HG02610 (cell line): Measurements from ENCODE around the gene FAM169A.
"Not testable (repeated sequence)": the region's sequence is repeated elsewhere in the genome, so short reads cannot be mapped to it uniquely, and the experiment has no call there.

Experiments
- ATAC-seq: cut with Tn5 transposase; IDR thresholded peaks from one replicate; pipeline ENCODE4 v1.9.1; 2021; ENCODE audit warnings: mild to moderate bottlenecking, moderate library complexity; ENCODE audit not compliant: unreplicated experiment

Gene FAM169A

DNA sequence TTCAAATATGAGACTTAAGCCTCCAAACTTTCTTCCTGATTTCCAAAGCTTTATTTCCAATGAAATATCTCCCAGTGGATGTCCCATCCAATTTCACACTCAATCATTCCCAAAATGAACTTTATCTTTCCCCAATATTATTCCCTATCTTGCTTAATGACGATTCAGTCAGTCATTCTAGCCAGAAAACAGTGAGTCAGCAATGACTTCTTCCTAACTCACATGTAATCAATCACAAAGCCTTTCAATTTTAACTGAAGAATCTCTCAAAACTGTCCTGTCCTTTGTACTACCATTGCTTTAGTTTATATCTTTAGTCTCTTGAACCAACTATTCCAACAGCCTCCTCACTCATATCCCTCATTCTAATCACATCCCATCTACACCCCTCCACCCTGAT lies 64.2 kb downstream of the FAM169A start:
- ATAC-seq, result no peak

DNA sequence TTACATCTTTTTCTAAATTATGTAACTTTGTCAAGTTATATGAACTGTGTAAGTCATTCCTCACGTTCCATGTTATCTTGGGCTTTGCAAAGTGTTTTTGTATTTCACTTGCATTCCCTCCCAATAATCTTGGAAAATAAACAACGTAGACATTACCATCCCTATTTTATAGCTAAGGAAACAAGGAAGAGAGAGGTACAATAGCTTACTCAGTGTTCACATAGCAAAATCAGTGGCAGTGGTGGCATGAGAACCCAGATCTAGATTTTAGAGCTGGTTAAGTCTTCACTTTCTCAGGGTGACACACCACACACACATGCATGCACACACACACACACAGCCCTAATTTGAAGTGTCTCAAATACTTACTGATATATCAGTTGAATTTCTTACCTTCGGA lies 65.0 kb downstream of the FAM169A start:
- no peak for ATAC-seq

DNA sequence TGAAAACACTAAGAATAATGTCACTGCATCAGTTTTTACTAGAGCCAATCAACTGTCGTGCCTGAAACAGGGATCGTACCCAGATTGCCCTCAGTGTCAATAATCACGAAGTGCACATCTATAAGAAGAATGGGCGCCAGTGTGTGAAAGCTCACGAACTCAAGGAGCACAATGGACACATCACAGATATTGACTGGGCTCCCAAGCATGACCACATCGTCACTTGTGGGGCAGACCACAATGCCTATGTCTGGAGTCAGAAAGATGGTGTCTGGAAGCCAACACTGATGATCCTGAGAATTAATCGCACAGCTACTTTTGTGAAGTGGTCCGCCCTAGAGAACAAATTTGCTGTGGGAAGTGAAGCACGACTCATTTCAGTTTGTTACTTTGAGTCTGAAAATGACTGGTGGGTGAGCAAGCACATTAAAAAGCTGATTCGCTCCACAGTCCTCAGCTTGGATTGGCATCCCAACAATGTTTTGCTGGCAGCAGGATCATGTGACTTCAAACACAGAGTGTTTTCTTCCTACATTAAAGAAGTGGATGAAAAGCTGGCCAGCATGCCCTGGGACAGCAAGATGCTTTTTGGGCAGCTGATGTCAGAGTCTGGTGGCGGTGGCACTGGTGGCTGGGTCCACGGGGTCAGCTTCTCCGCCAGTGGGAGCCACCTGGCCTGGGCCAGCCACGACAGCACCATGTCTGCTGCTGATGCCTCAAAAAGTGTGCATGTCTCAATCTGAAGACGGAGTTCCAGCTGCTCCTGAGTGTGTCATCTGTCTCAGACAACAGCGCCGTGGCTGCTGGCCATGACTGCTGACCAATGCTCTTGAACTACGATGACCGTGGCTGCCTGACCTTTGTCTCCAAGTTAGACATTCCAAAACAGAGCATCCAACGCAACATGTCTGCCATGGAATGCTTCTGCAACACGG lies 66.9 kb downstream of the FAM169A start:
- no peak for ATAC-seq

DNA sequence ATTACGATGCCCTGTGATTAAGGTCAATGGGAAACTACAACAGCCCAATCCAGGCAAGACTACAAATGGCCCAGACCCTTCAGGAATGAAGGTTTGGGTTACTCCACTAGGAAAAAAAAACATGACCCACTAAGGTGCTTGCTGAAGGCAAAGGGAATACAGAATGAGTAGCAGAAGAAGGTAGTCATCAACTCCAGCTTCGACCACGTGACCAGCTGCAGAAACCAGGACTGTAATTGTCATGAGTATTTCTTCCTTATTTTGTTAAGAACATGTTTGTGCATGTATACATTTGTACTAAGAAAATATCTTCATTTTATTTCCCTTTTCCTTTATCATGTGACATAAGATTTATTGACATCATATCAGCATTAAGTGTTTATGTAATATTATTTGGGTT lies 74.5 kb downstream of the FAM169A start:
- ATAC-seq, result not testable (repeated sequence)

DNA sequence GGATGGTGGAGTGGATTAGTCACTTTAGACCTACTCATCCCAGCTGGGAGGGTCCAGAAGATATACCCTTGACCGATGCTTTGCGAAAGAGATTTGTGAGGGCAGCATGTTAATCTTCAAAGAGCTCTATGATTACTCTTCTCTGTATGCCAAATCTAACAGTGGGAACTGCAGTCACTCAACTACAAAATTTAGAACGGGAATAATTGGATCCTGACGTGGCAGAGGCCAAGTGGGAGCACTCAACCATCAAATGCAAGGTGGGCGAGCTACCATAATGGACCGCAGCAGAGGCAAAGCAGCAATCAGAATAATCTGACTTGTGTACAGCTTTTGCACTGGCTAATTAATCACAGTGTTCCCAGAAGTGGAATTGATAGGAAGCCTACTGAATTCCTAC lies 78.8 kb downstream of the FAM169A start:
- no peak for ATAC-seq

DNA sequence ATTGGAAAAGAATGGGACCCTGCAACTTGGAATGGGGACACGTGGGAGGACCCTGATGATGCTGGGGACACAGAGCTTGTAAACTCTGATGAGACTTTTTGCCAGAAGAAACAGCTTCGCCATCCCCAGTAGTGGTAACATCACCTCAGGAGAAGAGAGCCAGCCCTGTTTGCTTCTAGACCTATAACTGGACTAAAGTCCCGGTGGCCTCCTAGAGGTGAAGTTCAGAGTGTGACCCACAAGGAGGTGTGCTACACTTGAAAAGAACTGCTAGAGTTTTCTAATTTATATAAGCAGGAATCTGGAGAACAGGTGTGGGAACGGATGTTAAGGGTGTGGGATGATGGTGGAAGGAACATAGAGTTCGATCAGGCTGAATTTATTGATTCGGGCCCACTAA lies 79.3 kb downstream of the FAM169A start:
- ATAC-seq, result no peak

DNA sequence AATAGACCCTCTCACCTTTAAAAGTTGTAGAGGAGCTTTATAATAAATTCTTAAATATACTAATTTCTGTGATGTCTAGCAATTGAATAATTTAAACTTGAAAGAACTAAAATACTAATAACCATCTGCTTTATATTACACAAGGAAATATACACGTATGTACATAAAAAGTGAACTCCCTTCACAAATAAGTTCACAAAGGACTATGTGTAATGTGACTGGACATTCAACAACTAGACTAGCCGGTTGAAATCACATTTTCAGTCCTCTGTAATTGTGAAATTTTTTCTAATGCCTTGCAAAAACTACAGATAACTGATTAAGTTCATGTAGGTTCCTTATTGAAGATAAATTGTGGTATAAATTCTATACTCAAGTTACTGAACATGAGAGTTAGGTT lies 87.6 kb downstream of the FAM169A start:
- no peak for ATAC-seq

DNA sequence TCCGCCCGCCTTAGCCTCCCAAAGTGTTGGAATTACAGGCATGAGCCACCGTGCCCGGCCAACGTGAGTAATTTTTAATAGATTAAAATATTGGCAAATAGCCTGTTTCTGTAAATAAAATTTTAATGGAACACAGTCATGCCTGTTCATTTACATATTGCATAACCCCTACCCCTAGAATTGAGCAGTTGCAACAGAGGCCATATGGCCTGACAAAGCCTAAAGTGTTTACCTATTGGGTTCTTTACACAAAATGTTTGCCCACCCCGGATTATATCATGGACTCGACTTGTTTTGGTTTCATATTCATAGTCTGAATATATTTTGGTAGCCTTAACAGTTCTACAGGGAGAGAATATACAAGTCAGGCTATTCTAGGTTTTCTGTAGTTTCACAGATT lies 93.8 kb downstream of the FAM169A start:
- no peak for ATAC-seq

DNA sequence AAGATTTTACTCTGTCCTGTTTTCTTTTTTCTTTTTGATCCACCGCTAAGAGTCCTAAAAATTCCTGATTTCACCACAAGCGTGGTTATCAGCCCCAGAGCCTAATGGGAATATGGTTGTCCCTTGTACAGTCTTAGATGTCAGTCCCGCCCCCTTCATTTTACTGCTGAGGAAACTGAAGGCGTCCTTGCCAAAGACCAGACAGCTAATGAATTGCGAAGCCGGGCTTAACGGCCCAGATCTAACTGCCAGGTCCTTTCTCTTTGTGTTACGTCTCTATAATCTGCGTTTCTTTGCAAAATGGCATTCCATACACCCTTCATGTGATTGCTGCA lies 98.6 kb downstream of the FAM169A start:
- peak; percentile 30 for ATAC-seq

DNA sequence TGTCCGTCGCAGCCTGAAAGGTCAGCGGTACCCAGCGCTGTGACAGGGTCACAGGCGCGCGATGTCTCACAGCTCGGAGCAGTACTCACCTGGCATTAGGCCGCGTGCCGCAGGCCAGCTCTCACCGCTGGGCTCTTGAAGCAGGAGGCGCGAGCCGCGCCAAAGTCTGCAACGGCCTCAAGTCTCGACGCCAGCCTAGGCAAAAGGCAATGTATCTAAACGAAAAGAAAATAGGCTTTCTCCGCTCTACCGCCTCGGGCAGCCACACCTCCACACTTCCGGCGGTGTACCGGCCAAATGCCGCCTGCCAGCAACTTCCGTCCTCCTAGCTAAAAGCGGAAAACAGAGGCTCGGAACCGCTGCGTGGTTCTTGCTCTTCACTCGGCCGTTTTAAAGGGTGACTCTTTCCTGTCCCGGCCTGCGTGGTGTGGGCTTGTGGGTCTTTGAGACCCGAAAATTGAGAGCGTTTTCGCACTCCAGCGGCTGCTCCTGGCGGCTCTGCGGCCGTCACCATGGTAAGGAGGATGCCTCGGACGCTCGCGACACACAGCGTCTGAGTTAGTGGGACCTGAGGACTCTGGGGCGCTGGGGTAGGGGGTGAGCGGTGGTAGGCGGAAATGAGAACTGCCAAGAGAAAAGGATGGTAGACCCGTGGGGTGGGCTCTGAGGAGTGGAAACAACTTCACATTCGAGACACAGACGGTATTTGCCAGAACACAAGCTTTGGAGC lies 99.2 kb downstream of the FAM169A start, which contains the start of the genes GFM2 and NSA2:
TSS of gene GFM2 (minus strand) at position 269 of the 730 bp plus-strand sequence. CDS start 3,375 bp downstream, outside the sequence.
TSS of gene NSA2 (plus strand) at position 401 of the 730 bp plus-strand sequence. CDS start at position 513, 112 bp downstream.
- peak; percentile 83 for ATAC-seq

DNA sequence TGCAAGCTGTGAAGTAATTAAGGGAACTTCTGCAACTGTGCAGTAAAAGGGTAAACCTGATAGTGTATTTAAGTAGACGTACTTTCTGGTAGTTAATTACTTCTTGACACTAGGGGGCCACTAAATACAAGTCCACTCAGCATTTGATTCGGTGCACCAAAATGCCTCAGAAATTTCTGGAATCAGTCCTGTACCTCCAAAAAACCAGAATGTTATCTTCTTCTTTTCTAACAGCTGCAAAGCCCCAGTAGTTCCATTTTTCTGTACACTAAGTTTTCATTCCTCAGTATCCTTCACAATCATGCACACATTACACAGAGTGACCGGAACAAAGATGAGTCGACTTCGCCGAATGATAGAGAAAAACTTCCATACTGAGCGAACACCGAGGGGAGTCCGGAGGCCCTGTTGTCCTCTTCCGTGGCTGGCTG lies 99.8 kb downstream of the FAM169A start:
- ATAC-seq, result peak; percentile 45

DNA sequence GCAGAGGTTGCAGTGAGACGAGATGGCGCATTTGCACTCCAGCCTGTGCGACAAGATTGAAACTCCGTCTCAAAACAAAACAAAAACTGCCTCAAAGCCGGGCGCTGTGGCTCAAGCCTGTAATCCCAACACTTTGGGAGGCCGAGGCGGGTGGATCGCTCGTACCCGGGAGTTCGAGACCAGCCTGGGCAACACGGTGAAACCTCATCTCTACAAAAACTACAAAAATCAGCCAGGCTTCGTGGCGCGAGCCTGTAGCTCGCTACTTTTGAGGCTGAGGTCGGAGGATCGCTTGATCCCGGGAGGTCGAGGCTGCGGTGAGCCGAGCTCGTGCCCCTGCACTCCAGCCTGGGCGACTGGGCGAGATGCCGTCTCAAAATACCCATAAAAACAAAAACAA lies 100.3 kb downstream of the FAM169A start:
- ATAC-seq, result no peak

DNA sequence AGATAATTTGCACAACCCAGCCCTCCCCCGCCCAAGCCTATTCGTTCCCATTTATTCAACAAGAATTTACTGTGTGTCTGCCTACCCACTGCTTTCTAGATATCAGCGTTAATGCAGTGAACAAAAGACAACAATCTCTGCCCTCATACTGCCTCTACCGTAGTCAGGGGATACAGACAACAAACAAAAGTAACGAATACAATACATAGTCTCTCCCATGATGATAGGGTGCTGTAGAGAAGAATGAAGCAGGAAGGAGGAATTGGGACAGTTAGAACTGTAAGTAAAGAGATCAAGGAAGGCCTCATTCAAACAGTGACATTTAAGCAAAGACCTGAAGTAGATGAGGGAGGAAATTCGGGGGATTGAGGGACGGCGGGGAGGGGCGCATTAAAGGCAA lies 101.0 kb downstream of the FAM169A start:
- no peak for ATAC-seq

DNA sequence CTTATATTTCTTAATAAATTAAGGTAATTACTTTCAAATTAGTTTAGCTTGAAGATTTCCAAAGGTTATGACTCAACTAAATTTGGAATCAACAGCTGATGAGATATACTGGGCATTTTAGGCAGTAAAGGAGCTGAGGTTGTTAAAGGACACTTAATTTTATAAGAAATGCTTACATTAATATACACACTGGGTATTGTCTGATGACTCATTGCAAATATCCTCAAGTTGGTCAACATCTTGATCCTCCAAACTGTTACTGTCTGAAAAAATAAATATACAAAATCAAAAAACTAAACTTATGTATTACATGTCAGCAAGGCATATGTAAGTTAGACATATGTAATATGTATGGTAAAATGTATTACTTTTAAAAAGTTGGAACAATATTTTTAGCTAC lies 102.7 kb downstream of the FAM169A start:
- no peak for ATAC-seq

DNA sequence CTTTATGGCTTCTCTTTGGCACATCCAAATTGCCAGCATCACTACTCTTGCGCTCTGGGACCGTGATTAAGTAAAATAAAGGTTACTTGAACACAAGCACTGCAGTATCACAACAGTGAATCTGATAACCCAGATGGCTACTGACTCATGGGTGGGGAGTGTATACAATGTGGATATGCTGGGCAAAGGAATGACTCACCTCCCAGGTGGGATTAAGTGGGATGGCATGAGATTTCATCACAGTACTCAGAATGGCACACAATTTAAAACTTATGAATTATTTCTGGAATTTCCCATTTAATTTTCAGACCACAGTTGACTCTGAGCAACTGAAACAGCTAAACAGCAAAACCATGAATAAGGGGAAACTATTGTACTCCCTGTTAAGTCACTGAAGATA lies 103.6 kb downstream of the FAM169A start:
- no peak for ATAC-seq

DNA sequence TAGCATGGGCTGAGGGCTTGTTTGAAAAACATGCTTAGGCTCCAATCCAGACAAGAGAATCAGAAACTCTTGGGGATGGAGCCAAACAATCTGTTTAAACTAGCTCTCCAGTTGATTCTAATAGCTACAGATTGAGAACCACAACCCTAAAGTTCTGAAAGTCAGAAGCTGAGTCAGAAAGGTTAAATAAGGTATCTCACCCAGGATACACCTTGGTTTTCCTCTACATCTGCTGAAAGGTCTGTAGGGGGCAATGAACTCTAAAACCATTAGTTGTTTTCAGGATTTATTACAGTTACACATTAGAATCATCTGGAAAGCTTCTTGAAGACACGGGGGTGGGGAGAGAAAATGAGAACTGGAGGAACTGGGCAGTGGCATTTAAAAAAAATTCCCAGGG lies 104.9 kb downstream of the FAM169A start:
- ATAC-seq, result peak; percentile 48

DNA sequence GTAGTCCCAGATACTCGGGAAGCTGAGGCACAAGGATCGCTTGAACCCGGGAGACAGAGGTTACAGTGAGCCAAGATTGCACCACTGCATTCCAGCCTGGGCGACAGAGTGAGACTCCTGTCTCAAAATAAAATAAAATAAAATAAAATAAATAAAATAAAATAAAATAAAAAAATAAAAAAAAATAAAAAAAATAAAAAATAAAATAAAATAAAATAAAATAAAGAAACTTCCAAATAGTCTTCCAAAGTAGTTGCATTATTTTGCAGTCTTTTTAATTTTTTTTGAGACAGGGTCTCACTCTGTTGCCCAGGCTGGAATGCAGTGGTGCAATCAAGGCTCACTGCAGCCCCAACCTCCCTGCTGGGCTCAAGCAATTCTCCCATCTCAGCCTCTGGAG lies 117.4 kb downstream of the FAM169A start:
- ATAC-seq, result not testable (repeated sequence)

DNA sequence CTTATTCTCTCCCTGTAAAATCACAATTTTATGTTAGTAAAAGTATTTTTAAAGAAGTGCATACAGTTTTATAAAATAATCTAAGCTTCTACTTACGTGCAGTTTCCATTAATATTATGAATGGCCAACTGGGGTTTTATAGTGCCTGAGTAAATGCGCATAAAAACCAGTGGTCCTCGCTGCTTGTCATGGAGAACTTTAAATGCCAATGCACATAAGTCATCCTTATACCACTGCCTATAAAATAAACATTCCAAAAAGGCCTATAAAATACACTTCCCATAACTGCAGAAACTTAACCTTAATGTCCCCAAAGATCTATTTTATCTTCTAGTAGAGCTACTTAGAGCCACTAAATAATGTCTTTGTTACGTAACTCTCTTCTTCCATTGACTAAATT lies 127.8 kb downstream of the FAM169A start:
- no peak for ATAC-seq

DNA sequence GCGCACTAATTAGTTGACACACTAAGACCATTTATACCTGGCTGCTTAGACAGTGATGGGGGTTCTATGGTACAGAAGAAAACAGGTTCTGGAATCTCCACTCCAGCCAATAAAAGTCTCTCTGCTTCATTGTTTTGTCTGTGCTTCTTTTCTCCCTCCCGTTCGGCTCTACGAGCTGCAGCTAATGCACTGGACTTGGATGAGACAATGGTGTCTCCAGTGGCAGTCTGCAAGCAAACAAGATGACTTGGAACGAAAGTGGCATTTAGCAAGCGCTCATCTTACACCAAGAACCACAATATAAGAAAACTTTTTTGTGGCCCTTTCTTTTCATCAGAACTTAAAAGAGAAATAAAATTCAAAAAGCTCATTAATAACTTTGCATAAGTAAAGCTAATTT lies 129.4 kb downstream of the FAM169A start:
- no peak for ATAC-seq
